Measurements from ENCODE around the gene TRPC6. TPM values are rescaled to one million over a fixed set of nuclear protein-coding genes. Genes with fewer than 3 reads are reported as not detected.

TRPC6 gene
- total and polyA plus RNA-seq, 2 of the 8 experiments (the other 6 are each of a cell fraction or from before 2014, with no cell fraction given): 0.26 to 0.39 TPM

GRCh38 chr11:101498891-101499290 lies 84.9 kb downstream of the TRPC6 start:
- H3K18ac ChIP-seq (ENCODE audit: extremely low read depth, low read length): no peak overlapping the region
- H2AFZ ChIP-seq (ENCODE audit: low read length): no peak overlapping the region
- H3K36me3 ChIP-seq (ENCODE audit: control insufficient read depth in 2 of 4, insufficient read depth in 4 of 4, low read length in 3 of 4): no peaks in the 10 kb centered on the region
- FAIRE-seq: no peak
- no peak overlapping the region for H2BK15ac ChIP-seq (ENCODE audit: low read length)
- H3K14ac ChIP-seq (ENCODE audit: insufficient read length): no peak overlapping the region
- no peak overlapping the region for H2BK20ac ChIP-seq (ENCODE audit: low read length)
- H3K23me2 ChIP-seq (ENCODE audit: low read depth, low read length): no peaks in the 10 kb centered on the region
- no peak overlapping the region for H3K9ac ChIP-seq (replicated peaks in 1 of 4; ENCODE audit: extremely low read depth in 1 of 4, low read depth in 3 of 4, low read length in 3 of 4)
- H3K23ac ChIP-seq (ENCODE audit: insufficient read length): no peak overlapping the region
- H2BK12ac ChIP-seq (ENCODE audit: low read depth, low read length): no peak overlapping the region
- no peaks in the 10 kb centered on the region for H3K79me2 ChIP-seq (ENCODE audit: control insufficient read depth in 1 of 2, insufficient read depth in 2 of 2, low read length in 2 of 2)
- CTCF ChIA-PET (ENCODE audit: partially characterized antibody): interaction anchor here (1.0 kb wide), 1 partner anchor 60 kb away, joined by 4 read pairs; no protein-coding TSS in a partner anchor
- H4K5ac ChIP-seq (ENCODE audit: insufficient read length, low read depth, low read length): no peak overlapping the region
- H3K4me3 ChIP-seq (ENCODE audit: extremely low read depth in 1 of 4, insufficient read depth in 2 of 4, low read depth in 3 of 4, low read length in 4 of 4): no peak overlapping the region
- POLR2A ChIA-PET (ENCODE audit: partially characterized antibody): no interaction called here
- no peaks in the 10 kb centered on the region for H3K9me3 ChIP-seq (ENCODE audit: insufficient read depth in 2 of 2, low read depth in 1 of 2, low read length in 1 of 2)
- H2BK5ac ChIP-seq (ENCODE audit: low read depth, low read length): no peak overlapping the region
- H4K91ac ChIP-seq (replicated peaks; ENCODE audit: insufficient read length, low read length): no peak overlapping the region
- no peak for DNase-seq (ENCODE audit: low read depth in 1 of 2, low spot score in 2 of 2)
- 100% methylated on average over 1 of the region's 1 CpG; no CpG with 5 or more reads in 1 of the 2 experiments for WGBS, 2 experiments (ENCODE audit: extremely low coverage in 1 of 2, insufficient coverage in 1 of 2, insufficient read length in 1 of 2, insufficient replicate concordance in 2 of 2, low coverage in 1 of 2, low lambda C conversion rate in 2 of 2, missing lambda C conversion rate in 1 of 2)
- TF ChIP-seq MAFK (IDR thresholded peaks at IDR 0.05; ENCODE audit: low read depth, low read length): no peak
- no peak for TF ChIP-seq JUND (IDR thresholded peaks at IDR 0.05; ENCODE audit: low read length)
- TF ChIP-seq GTF2F1 (IDR thresholded peaks at IDR 0.05; ENCODE audit: borderline replicate concordance, low read depth, low read length): no peak
- no peak for TF ChIP-seq POU5F1 (IDR thresholded peaks at IDR 0.05; ENCODE audit: low read depth, low read length)
- no peak overlapping the region for H2BK120ac ChIP-seq (replicated peaks; ENCODE audit: low read depth, low read length)
- no peak overlapping the region for H3K27ac ChIP-seq (ENCODE audit: low read depth, low read length)
- H3K27me3 ChIP-seq (replicated peaks in 1 of 4; ENCODE audit: control insufficient read depth in 3 of 4, extremely low read depth in 1 of 4, insufficient read depth in 3 of 4, low read length in 3 of 4): no peaks in the 10 kb centered on the region
- no peak overlapping the region for H4K8ac ChIP-seq (ENCODE audit: extremely low read depth, insufficient read depth, low read length)
- H3K56ac ChIP-seq (replicated peaks; ENCODE audit: insufficient read length, low read depth, low read length): no peak overlapping the region
- no peaks in the 10 kb centered on the region for H3K4me1 ChIP-seq (replicated peaks in 1 of 4; ENCODE audit: control insufficient read depth in 3 of 4, insufficient read depth in 4 of 4, low read length in 3 of 4)
- no peak overlapping the region for H2AK5ac ChIP-seq (ENCODE audit: low read depth, low read length)
- H3K4me2 ChIP-seq (ENCODE audit: insufficient read depth in 1 of 2, low read depth in 2 of 2, low read length in 2 of 2): no peak overlapping the region
- H4K20me1 ChIP-seq (replicated peaks in 1 of 2; ENCODE audit: control insufficient read depth in 1 of 2, insufficient read depth in 2 of 2, low read length in 2 of 2): no peaks in the 10 kb centered on the region
- H3K79me1 ChIP-seq (ENCODE audit: low read depth, low read length): no peaks in the 10 kb centered on the region
- H3K4ac ChIP-seq (replicated peaks; ENCODE audit: insufficient read length, low read depth, low read length): no peak overlapping the region
